GM21576 (cell line): ENCODE results near the gene NRXN2.

Source experiments
- ATAC-seq: cut with Tn5 transposase; IDR thresholded peaks from one replicate; pipeline ENCODE4 v1.9.1; 2021; ENCODE audit warnings: mild to moderate bottlenecking, moderate library complexity; ENCODE audit not compliant: unreplicated experiment

Gene NRXN2

DNA sequence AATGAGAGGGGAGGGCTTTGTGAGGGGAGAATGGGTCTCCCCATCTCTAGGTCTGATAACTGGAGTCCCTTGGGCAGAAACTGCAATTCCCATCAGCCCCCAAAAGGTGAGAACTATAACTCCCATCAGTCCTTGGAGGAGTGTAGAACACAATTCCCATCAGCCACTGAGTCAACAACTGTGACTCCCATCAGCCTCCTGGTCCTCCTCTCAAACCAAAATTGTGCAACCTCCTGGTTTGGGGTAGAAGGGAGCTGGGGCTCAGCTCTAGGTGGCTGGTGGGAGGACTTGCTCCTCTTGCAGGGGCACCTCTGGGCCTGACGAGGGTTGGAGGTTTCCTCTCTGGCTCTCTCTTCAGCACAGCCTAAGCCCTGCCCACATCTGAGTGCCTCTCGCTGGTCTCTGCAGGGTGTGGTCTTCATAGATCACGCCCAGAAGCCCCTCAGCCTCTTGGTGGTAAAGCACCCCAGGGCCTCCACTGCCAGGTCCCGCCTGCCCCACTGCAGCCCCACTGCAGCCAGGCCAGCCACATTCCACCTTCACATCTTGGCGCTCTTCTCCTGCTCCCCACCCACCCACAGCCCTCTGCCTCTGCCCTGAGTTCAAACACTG lies 113.5 kb downstream of the NRXN2 start:
- ATAC-seq, result no peak

DNA sequence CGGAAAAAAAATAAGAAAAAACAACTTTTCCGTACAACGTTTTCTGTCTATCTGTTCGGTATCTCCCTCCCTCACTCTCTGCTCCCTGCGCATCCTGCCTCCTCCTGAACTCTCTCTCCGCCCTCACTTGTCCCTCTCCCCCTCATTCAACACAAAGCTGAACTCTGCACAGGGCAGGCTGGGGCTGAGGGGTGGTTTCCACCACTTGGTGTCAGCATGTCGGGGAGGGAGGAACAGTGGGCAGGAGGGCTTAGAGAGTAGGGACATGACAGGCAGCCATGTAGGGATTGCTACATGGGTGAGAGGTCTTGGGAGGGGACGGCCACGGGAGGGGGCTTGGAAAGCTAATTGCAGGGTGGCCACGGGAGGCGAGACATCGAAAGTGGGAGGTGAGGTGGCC lies 114.4 kb downstream of the NRXN2 start:
- ATAC-seq, result no peak

DNA sequence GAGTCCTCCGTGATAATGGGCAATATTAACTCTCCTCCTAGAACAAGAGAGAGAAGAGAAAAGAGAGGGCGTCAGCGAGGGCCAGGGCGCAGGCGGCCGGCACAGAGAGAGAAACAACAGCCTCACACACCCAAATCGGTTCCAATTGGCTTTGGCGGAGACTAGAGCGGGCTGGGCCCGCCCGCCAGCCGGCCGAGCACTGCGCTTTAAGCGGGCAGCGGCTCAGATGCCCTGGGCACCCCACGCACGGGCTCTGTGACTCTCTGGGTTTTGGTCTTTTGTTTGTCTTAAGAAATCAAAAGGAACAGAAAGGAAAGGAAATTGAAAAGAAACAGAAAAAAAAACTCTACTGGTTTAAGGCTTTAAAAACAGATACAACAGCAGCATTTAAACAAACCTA lies 115.0 kb downstream of the NRXN2 start:
- ATAC-seq, result no peak

DNA sequence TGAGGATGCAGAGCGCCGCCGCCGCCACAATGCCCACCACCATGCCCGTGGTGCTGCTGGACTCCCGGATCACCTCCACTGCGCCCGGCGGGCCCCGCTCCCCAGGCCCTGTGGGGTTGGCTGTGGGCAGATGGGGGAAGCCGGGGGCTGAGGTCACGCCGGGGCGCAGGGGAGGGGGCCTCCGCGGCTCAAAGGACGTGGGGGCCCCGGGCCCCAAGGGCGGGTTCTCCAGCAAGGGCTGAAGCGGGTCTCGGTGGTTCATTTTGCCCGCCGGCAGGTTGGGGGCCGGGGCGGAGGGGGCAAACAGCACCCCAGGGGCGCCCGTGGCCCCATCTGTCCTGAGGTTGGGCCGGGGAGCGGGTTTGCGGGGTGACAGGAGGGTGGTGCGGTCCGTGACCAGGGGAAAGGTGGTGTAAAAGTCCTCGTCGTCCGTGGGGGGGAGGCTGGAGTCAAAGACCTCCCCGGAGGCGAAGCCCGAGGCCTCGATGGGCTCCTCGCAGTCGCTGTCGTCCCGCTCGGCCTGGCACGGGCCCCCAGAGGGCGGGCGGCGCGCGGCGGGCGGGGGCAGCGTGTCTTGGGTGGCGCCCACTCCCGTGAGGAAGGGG lies 115.5 kb downstream of the NRXN2 start:
- ATAC-seq, result no peak

DNA sequence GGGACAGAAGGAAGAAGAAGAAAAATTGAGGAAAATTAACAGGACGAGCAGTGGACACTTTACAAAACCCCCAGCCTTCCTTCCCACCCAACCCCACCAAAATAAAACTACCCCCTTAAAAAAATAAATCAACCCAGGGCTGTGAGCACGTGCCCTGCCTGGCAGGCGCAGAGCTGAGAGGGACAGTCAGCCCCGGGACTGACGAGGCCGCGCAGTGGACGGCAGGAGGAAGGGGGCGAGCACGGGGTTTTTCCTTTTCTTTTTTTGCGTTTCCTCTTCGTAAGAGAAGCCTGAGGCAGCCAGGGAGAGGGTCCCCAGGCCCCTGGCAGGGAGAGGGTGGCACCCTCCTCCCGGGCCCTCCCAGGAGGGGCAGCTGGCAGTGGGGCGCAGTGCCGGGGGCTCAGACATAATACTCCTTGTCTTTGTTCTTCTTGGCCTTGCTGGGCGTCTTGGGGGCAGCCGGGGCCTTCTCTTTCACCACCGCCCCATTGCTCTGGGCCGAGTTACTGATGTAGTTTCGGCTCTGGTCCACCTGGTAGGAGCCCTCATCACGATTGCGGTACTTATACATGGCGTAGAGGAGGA lies 116.1 kb downstream of the NRXN2 start:
- no peak for ATAC-seq

DNA sequence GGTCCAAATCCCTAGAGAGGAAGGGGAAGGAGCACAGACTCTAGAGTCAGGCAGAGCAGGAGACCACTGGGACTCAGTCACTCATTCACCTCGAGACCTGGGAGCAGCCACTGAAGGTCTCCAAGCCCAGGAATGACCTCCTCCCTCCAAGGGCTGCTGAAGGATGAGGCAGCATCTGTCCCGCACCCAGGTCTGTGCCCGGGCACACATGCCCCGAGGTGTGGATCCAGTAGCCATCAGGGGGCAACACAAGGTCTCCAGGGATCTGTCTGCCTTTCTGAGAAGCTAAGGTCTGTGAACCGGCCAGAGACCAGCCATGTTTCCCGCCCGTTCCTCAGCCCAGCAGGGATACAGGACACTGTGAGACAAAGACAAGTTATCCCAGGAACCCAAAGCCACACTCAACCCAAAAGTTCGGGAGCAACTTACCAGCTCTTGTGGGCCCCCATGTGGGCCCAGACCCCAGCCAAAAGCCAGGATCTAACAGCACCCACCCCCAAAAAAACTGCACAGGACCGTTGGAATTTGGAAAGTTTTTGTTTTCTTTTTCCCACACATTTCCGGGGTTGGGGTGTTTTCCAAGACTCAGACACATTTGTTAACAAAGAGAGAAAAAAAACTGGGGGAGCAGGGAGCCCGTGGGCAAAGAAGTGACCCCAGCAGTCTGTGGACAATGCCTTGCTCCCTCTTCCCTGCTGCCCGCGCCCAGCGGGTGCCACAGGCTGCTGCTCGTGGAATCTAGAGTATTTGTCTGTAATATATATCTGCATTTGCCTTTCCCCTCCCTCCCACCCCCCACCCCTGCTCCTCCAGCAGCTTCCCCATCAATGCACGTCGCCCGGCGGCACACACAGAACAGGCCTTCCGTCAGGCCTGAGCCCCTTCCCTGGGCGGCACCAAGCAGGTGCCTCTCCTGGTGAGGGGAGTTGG lies 117.1 kb downstream of the NRXN2 start:
- no peak for ATAC-seq

- no peak for ATAC-seq
Measured at GRCh38 chr11:64605244-64605560, 117.8 kb downstream of the NRXN2 start.

- no peak for ATAC-seq
Measured at GRCh38 chr11:64604458-64605243, 118.3 kb downstream of the NRXN2 start.

DNA sequence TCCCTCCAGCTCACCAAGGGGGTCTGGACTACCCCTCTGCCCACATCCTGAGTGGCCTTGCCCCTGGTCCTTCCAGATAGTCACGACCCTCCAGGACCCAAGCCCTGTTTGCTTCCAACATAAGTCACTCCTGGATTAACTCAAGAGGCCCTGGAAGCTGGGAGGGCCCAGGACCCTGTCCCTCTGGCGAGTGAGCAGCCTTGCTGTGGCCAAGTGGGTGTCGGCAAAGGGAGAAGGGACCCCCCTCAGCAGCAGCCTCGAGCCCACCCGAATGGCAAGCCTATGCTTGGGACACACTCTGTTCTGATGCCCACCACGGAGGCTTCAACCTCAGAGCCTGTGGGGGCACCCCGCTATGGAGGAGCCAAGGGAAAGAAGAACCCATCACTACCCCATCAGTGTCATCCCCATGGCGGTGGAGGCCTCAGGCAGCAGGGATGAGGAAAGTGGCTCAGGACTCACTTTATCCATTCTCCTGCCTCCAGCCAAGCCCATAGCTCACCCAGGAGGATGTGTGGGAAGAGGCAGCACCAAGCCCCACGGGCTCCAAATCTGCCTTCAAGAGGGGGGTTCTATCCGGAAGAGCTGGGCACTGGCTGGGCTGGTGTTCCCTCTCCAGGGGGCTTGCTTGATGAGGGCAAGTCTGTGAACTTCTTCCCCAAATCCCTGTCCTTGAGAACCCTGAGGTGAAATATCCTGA lies 119.4 kb downstream of the NRXN2 start:
- no peak for ATAC-seq

DNA sequence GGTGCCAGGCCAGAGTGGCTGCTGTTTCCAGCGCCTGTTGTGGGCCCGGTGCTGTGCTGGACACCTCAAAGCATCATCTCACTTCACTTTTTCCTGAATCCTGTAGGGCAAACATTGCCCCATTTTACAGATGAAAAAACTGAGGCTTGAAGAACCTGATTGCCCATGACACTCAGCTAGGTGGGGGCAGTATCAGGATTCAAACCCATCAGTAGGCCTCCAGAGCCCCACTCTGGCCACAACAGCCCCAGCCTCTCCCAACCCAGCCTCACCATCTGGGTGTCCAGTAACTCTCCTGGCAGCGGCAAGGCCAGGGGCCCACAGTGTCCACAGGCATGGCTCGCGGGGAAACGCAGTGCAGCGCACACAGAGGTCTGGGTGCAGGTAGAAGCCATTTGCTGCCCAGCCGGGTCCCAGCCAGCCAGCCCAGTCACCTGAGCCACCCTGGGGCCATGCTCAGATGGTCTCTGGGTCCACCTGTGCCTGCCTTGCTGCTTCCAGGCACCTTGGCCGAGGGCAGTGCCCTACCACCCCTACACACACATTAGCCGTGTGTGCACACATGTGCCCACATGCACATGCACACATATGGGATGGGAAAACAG lies 120.4 kb downstream of the NRXN2 start:
- no peak for ATAC-seq

GRCh38 chr11:64601605-64602465 lies 121.2 kb downstream of the NRXN2 start:
- ATAC-seq, result no peak

GRCh38 chr11:64600281-64600992 lies 122.6 kb downstream of the NRXN2 start:
- ATAC-seq, result no peak

DNA sequence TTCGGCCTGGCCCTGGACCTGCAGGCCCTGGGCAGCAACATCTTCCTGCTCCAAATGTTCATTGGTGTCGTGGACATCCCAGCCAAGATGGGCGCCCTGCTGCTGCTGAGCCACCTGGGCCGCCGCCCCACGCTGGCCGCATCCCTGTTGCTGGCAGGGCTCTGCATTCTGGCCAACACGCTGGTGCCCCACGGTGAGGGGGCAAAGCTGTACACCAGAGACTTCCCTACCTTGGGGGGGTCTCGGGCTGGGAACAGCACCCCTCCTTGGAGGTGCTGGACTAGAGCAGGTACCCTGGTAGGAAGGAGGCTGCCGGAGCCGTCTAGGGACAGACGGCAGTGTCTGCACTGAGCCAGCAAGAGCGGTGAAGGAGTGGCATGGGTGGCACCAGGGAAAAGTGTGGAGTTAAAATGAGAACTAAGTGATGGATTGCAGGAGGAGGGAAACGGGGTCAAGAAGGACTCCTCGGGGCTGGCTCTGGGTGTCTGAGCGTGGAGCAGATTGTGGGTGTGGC lies 123.2 kb downstream of the NRXN2 start:
- no peak for ATAC-seq

GRCh38 chr11:64598797-64599697 lies 124.0 kb downstream of the NRXN2 start:
- no peak for ATAC-seq

DNA sequence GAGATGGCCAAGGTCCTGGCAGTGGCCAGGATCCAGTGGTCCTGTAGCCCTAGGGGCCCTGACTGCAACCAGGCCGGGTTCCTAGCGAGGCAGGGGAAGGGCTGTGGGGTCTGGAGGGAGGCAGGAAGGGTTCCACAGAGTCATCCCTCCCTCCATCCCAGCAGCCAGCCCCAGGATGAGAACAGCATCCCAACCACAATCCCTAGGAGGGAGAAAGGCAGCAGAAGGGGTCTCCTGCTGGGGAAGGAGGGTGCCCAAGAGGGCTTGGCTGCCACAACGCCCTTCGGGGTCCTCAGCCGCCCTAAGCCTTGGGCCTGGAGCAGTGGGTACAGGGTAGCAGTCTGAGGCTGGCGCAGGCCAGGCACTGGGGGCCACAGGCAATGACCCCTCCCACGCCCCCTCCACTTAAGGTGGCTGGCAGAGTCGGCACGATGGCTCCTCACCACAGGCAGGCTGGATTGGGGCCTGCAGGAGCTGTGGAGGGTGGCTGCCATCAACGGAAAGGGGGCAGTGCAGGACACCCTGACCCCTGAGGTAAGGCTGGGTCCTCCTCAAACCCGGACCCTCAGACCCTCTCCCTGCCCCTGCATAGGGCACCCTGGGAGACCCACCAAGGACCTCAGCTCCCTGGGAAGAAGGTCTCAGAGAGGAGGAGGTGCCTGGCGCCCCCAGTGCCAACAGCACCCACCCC lies 124.7 kb downstream of the NRXN2 start:
- ATAC-seq, result no peak

- ATAC-seq, result no peak
Measured at GRCh38 chr11:64597671-64598101, 125.3 kb downstream of the NRXN2 start.
